Spleen (tissue), 13 donors: ENCODE measurements around the gene EID3. TPM values are rescaled to one million over a fixed set of nuclear protein-coding genes. Genes with fewer than 3 reads are reported as not detected.

Experiments used
- DNase-seq: peaks from one replicate; pipeline ENCODE4 v3.0.0-alpha.2; 2020
- H3K27ac ChIP-seq, 8 donors: fragments of 200-600 bp; sonication (generic) in 7 of 8; 1 replicate in 4 of 8; 2 replicates in 4 of 8; pipeline versions ENCODE4 v1.5.0 to v1.8.0; 2016 to 2021; ENCODE audit warnings: inconsistent platforms in 4 of 8, mild to moderate bottlenecking in 4 of 8, moderate library complexity in 1 of 8
- H3K27me3 ChIP-seq, 7 donors: fragments of 200-600 bp; sonication (generic) in 6 of 7; replicated peaks in 1 of 7; 1 replicate in 4 of 7; 2 replicates in 3 of 7; pipeline versions ENCODE4 v1.5.0 to v1.8.0; 2016 to 2021; ENCODE audit warnings: inconsistent platforms in 3 of 7, mild to moderate bottlenecking in 1 of 7
- H3K36me3 ChIP-seq, 6 donors: fragments of 200-600 bp; sonication (generic) in 5 of 6; 1 replicate in 4 of 6; 2 replicates in 2 of 6; pipeline versions ENCODE4 v1.5.0 to v1.8.0; 2016 to 2021; ENCODE audit warnings: inconsistent platforms in 2 of 6
- H3K4me1 ChIP-seq, 6 donors: fragments of 200-600 bp; sonication (generic) in 5 of 6; 1 replicate in 3 of 6; 2 replicates in 3 of 6; pipeline versions ENCODE4 v1.5.0 to v1.8.0; 2016 to 2021; ENCODE audit warnings: inconsistent platforms in 3 of 6
- H3K4me3 ChIP-seq, 8 donors: fragments of 200-600 bp; sonication (generic) in 7 of 8; 1 replicate in 4 of 8; 2 replicates in 4 of 8; pipeline versions ENCODE4 v1.5.0 to v1.8.0; 2016 to 2021; ENCODE audit warnings: inconsistent platforms in 4 of 8, mild to moderate bottlenecking in 4 of 8, moderate library complexity in 2 of 8
- H3K9me3 ChIP-seq, 8 donors: fragments of 200-600 bp; sonication (generic) in 7 of 8; 1 replicate in 4 of 8; 2 replicates in 4 of 8; pipeline versions ENCODE4 v1.5.0 to v1.8.0; 2016 to 2021; ENCODE audit warnings: inconsistent platforms in 4 of 8
- POLR2A ChIP-seq, 3 donors: fragments of 450-650 bp; IDR thresholded peaks; one replicate each; pipeline ENCODE4 v1.5.1; 2017; ENCODE audit warnings: antibody characterized with exemption in 3 of 3, mild to moderate bottlenecking in 1 of 3
- POLR2AphosphoS5 ChIP-seq, 3 donors: sonication (generic); formaldehyde crosslinking; IDR thresholded peaks; one replicate each; pipeline ENCODE4 v1.5.1; 2017; ENCODE audit warnings: antibody characterized with exemption in 3 of 3
- WGBS, 5 donors: extraction: QIAGEN DNeasy Blood & Tissue Kit in 3 of 5; methylation state at CpG; one replicate each; pipeline versions ENCODE4 v1.1.5 to v1.1.7; 2013 to 2018; 5-methylcytosine and 5-hydroxymethylcytosine counted together
- intact Hi-C: fragments of 100-400 bp; cut with DNase I; formaldehyde crosslinking; loops from one replicate; pipeline ENCODE4 v1.15.0; 2023; ENCODE audit warnings: low total_unique reads
- long read RNA-seq, 2 donors: transcript quantifications; one replicate each; lab custom pipeline, GENCODE V29; 2026
- polyA plus RNA-seq, 3 donors: library from polyadenylated mRNA; stranded (reverse); fragments of 200-250 nt; gene quantifications; one replicate each; pipeline ENCODE4 v1.2.1, GENCODE V29; 2013
- total RNA-seq, 7 donors: library from RNA; depleted of rRNA in 3 of 7; stranded (reverse); fragments of >200 nt in 3 of 7; fragmentation: NEBNext Ultra II Directional in 4 of 7; extraction: Animal tissue kit (Norgen Biotek cat#: 25700) in 4 of 7; gene quantifications; one replicate each; pipeline versions ENCODE4 v1.1.0 to v1.2.1, GENCODE V29; 2016 to 2021
- TF ChIP-seq, protein P1 (sequence below), 11 experiments: fragments of 200-600 bp in 7 of 11; fragments of 450-650 bp in 4 of 11; sonication (generic) in 4 of 11; IDR thresholded peaks in 8 of 11; conservative IDR thresholded peaks in 3 of 11; 1 replicate in 7 of 11; 2 replicates in 4 of 11; pipeline versions ENCODE4 v1.4.0 to v1.8.0; 2016 to 2021; ENCODE audit warnings: antibody characterized with exemption in 11 of 11, inconsistent platforms in 4 of 11, mild to moderate bottlenecking in 1 of 11
- donor health status: healthy with polysubstance abuse.
- donor health status: DM: no; HTN: no; CAD: no; lungs with moderate emphysema.
- donor health status: DM: no; HTN: no; CAD: no.
- donor health status: Bipolar disorder and iron deficiency.
- donor health status: healthy.
- donor health status: DM: no; HTN: no; CAD: no.
- donor health status: DM: yes; HTN: yes; CAD: no.

EID3 gene
- total RNA-seq (10 to 100 TPM in 2 of 7 donors, 1 to 10 TPM in 5; 4.4 to 20.8 (median 7.4) TPM), polyA plus RNA-seq (1 to 10 TPM; 2.4 to 4.2 (median 3.5) TPM)
- long read RNA-seq, donor 1, partial matches to known transcripts, result 0 of 1 reads
- long read RNA-seq, donor 1, other reads (novel, unspliced or antisense), result 0 of 1 reads
- long read RNA-seq, donor 2, partial matches to known transcripts, result 0 of 1 reads
- long read RNA-seq, donor 2, other reads (novel, unspliced or antisense), result 0 of 1 reads

DNA sequence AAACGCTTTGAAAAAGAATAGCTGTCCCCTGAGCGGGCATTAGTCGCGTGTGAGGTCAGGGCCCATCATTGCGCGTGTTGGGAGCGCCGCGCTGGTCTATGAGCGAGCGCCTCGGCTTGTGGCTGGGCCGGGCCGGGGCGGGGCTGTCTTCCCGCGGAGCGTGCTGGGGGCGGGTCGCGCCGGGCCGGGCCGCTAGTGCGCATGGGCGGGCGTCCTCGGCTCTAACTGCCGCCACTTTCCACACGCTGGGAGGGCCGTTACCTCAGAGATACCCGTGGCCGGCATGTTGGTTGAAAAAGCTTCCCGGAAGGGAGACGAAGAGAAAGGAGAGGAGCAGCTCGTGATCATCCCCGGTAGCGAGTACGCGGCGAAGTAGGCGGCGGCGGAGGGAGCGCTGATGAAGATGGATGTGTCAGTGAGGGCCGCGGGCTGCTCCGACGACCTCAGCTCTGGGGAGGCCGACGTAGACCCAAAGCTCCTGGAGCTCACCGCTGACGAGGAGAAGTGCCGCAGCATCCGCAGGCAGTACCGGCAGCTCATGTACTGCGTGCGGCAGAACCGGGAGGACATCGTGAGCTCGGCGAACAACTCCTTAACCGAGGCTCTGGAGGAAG, at the start of gene EID3:
Gene EID3, plus strand, starts transcription at position 202 of the 614 bp plus-strand sequence. Its CDS starts 196 bp downstream, at position 398.
- peak within 1 kb of the TSS; percentile 58 to 89 (median 80) for H3K27ac ChIP-seq
- WGBS, 5 donors, result 6 to 23% (median 15%) methylated on average over 53 to 63 of the region's 63 CpGs
- peaks cover 0 to 56% (median 0%) of the 10 kb centered on the region in 6 donors for H3K36me3 ChIP-seq
- H3K4me3 ChIP-seq, result peak within 1 kb of the TSS; percentile 38 to 75 (median 50)
- H3K9me3 ChIP-seq, result no peaks in the 10 kb centered on the region
- DNase-seq, result peak; percentile 98
- no peaks in the 10 kb centered on the region for H3K27me3 ChIP-seq
- TF ChIP-seq POLR2A (IDR thresholded peaks at IDR 0.05) (peak in 1 of 3 donors; percentile 17), POLR2AphosphoS5 (IDR thresholded peaks at IDR 0.05) (peak; percentile 79 to 82 (median 82))
- TF ChIP-seq, protein P1, sequence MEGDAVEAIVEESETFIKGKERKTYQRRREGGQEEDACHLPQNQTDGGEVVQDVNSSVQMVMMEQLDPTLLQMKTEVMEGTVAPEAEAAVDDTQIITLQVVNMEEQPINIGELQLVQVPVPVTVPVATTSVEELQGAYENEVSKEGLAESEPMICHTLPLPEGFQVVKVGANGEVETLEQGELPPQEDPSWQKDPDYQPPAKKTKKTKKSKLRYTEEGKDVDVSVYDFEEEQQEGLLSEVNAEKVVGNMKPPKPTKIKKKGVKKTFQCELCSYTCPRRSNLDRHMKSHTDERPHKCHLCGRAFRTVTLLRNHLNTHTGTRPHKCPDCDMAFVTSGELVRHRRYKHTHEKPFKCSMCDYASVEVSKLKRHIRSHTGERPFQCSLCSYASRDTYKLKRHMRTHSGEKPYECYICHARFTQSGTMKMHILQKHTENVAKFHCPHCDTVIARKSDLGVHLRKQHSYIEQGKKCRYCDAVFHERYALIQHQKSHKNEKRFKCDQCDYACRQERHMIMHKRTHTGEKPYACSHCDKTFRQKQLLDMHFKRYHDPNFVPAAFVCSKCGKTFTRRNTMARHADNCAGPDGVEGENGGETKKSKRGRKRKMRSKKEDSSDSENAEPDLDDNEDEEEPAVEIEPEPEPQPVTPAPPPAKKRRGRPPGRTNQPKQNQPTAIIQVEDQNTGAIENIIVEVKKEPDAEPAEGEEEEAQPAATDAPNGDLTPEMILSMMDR (IDR thresholded peaks at IDR 0.05 in 8 of 11, conservative IDR thresholded peaks at IDR 0.05 in 3 of 11), result no peak
- peaks cover 15 to 74% (median 50%) of the 10 kb centered on the region in 6 donors for H3K4me1 ChIP-seq
- intact Hi-C loops, result no loop called here

DNA sequence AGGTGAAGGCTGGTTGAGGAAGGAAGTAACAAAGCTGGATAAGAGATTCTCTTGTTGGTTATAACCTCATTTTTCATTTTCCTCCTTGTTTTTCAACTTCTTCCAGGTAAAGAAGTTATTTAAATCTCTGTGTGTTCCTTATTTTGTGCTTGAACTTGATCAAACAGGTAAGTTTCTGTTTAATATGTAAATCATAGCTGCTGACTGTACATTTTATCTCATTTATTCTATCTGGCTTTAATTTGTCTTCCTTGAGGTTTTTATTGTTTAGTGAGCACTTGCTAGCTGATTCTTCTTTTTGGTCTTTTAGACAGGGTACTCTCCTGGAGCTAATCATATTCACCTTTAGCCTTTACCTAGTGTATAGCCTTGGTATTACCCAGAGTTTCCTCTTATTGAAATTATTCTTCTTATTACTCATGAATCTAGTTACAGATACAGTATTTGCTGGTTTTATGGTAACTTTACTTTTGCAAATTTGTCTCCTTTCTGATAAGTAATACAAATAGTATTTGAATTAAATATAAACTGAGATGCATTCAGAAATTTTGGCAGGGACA, 45.5 kb upstream of the EID3 start:
- Histone ChIP-seq H3K36me3 (no peaks in the 10 kb centered on the region), H3K4me3 (no peak overlapping the region), H3K4me1 (no peaks in the 10 kb centered on the region), H3K9me3 (no peaks in the 10 kb centered on the region), H3K27ac (no peak overlapping the region), H3K27me3 (no peaks in the 10 kb centered on the region)
- DNase-seq, result no peak
- intact Hi-C loops, result no loop called here
- TF ChIP-seq POLR2A (IDR thresholded peaks at IDR 0.05) (no peak), POLR2AphosphoS5 (IDR thresholded peaks at IDR 0.05) (no peak)
- TF ChIP-seq, protein P1 (IDR thresholded peaks at IDR 0.05 in 8 of 11, conservative IDR thresholded peaks at IDR 0.05 in 3 of 11), result no peak

DNA sequence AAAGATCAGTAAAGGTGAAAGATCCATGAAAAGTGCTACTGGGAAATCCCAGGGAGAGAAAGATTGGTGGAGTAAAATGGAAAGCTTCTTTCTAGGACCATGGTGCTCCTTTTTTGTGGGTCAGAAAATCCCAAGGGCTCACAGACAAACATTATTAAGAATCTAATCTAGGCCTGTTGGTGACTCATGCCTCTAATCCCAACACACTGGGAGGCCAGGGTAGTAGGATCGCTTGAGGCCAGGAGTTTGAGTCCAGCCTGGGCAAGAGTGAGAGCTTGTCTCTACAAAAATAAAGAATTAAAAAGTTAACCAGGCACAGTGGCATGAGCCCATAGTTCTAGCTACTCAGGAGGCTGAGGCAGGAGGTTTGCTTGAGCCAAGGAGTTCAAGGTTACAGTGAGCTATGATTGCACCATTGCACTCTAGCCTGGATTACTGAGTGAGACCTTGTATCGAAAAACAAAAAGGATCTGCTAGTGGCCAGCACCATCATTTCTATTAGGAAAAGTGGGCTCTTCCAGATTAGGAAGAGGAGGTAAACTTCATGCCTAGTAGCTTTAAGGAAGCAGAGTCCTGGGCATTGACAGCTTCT, 45.0 kb upstream of the EID3 start:
- Histone ChIP-seq H3K27me3 (no peaks in the 10 kb centered on the region), H3K4me1 (no peaks in the 10 kb centered on the region), H3K27ac (no peak overlapping the region), H3K9me3 (no peaks in the 10 kb centered on the region), H3K4me3 (no peak overlapping the region), H3K36me3 (no peaks in the 10 kb centered on the region)
- 92 to 100% (median 93%) methylated on average over 2 of the region's 2 CpGs for WGBS, 5 donors
- no peak for DNase-seq
- intact Hi-C loops, result no loop called here
- TF ChIP-seq POLR2AphosphoS5 (IDR thresholded peaks at IDR 0.05) (no peak), POLR2A (IDR thresholded peaks at IDR 0.05) (no peak)
- TF ChIP-seq, protein P1 (IDR thresholded peaks at IDR 0.05 in 8 of 11, conservative IDR thresholded peaks at IDR 0.05 in 3 of 11), result no peak

DNA sequence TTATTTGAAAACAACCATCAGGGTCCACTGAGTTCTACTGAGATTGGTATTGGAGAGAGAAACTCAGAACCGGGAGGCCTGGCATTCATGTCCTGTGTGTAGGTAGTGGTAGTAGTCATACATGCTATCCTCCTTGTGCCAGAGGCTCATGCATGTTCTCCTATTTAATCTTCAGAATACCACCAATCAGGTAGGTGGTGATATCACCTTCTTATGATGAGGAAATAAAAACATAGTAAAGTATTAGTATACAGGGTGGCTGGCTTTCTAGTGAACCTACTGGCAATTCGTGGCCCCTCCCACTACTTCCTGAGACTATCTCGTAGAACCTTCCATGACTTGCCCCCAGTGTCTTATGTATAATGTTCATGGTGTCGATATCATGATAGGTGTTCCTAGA, 40.5 kb upstream of the EID3 start:
- TF ChIP-seq, protein P1 (IDR thresholded peaks at IDR 0.05 in 8 of 11, conservative IDR thresholded peaks at IDR 0.05 in 3 of 11), result no peak
- TF ChIP-seq POLR2A (IDR thresholded peaks at IDR 0.05) (no peak), POLR2AphosphoS5 (IDR thresholded peaks at IDR 0.05) (no peak)
- Histone ChIP-seq H3K9me3 (no peaks in the 10 kb centered on the region), H3K27me3 (no peaks in the 10 kb centered on the region), H3K4me3 (no peak overlapping the region), H3K36me3 (no peaks in the 10 kb centered on the region), H3K27ac (no peak overlapping the region), H3K4me1 (no peaks in the 10 kb centered on the region)
- intact Hi-C loops, result no loop called here
- WGBS, 5 donors, result 59 to 78% (median 75%) methylated on average over 4 of the region's 4 CpGs
- DNase-seq, result no peak
